ENCODE measurements around the gene RANBP3. TPM values are rescaled to one million over a fixed set of nuclear protein-coding genes. Genes with fewer than 3 reads are reported as not detected.

RANBP3 gene
- total and polyA plus RNA-seq, 2 experiments from 2014 or later: 40.2 to 98.3 TPM

GRCh38 chr19:5950741-5951140, 27.2 kb downstream of the RANBP3 start:
- Mint-ChIP-seq H3K36me3 (ENCODE audit: low read depth) (peaks cover 29% of the 10 kb centered on the region), H3K9me3 (no peaks in the 10 kb centered on the region), H3K4me3 (peak overlapping the region; percentile 55; the same call in 1 of the 3 replicates), H3K4me1 (peaks cover 83% of the 10 kb centered on the region), H3K27me3 (ENCODE audit: insufficient read depth, low read depth, poor library complexity) (peaks cover 26% of the 10 kb centered on the region), H3K27ac (no peak overlapping the region; the same call in 1 of the 2 replicates)
- peaks cover 6% of the 10 kb centered on the region for H3K36me3 ChIP-seq (ENCODE audit: insufficient read depth)
- H4K20me1 ChIP-seq (replicated peaks; ENCODE audit: insufficient read depth): peaks cover 63% of the 10 kb centered on the region
- H3K4me2 ChIP-seq: peak overlapping the region; percentile 36
- TF ChIP-seq NANOG (IDR thresholded peaks at IDR 0.05; ENCODE audit: borderline replicate concordance): no peak
- TF ChIP-seq STAT1 (IDR thresholded peaks at IDR 0.05; ENCODE audit: unreplicated experiment): no peak
- TF ChIP-seq REST (IDR thresholded peaks at IDR 0.05; ENCODE audit: unreplicated experiment): no peak
- TF ChIP-seq ZNF331 (CRISPR knock-in tag; IDR thresholded peaks at IDR 0.05; ENCODE audit: low read depth): no peak
- no peak for TF ChIP-seq CREB1 (CRISPR knock-in tag; IDR thresholded peaks at IDR 0.05; ENCODE audit: low read depth)
- TF ChIP-seq ZNF114 (CRISPR knock-in tag; IDR thresholded peaks at IDR 0.05): no peak
- TF ChIP-seq EZH2 (IDR thresholded peaks at IDR 0.05; ENCODE audit: low read depth, unreplicated experiment): no peak
- no peak for TF ChIP-seq CTCF (conservative IDR thresholded peaks at IDR 0.05; ENCODE audit: low read depth in 2 of 2)
- TF ChIP-seq ETS1 (IDR thresholded peaks at IDR 0.05): no peak
- TF ChIP-seq EZH2phosphoT487 (IDR thresholded peaks at IDR 0.05; ENCODE audit: unreplicated experiment): no peak
- no peak for TF ChIP-seq ZNF462 (CRISPR knock-in tag; IDR thresholded peaks at IDR 0.05)
- no peak for TF ChIP-seq JUNB (IDR thresholded peaks at IDR 0.05; ENCODE audit: unreplicated experiment)
- TF ChIP-seq POLR2AphosphoS5 (IDR thresholded peaks at IDR 0.05; ENCODE audit: low read depth): no peak
- H3K27me3 ChIP-seq (ENCODE audit: insufficient read depth): no peaks in the 10 kb centered on the region
- DNase-seq (ENCODE audit: low spot score) (no peak), ATAC-seq (no peak)
- no peak overlapping the region for H2AFZ ChIP-seq
- H3K4me3 ChIP-seq: 0 out of 2 replicates have a peak overlapping the region, but pooled peaks have one; percentile 34
- H3K27ac ChIP-seq (ENCODE audit: low read depth): peak overlapping the region; percentile 62; the same call in 1 of the 2 replicates
- peaks cover 97% of the 10 kb centered on the region for H3K79me2 ChIP-seq (replicated peaks; ENCODE audit: insufficient read depth)
- H3K4me1 ChIP-seq (ENCODE audit: insufficient read depth): peaks cover 74% of the 10 kb centered on the region
- H3F3A ChIP-seq (replicated peaks; ENCODE audit: low read depth): peaks cover 9% of the 10 kb centered on the region; the same call in 1 of the 2 replicates
- H3K9me2 ChIP-seq (ENCODE audit: insufficient read depth): no peaks in the 10 kb centered on the region
